Measurements from ENCODE around the gene TENM4.
"Not testable (repeated sequence)": the region's sequence is repeated elsewhere in the genome, so short reads cannot be mapped to it uniquely, and the experiment has no call there.

The TENM4 gene

GRCh38 chr11:79212741-79213190 lies 228.1 kb downstream of the TENM4 start:
- in situ Hi-C loops (cut with HindIII; ENCODE audit: low pct_ligation_motif_present, low pct_unique_long_range_greater_than_20kb, low sequenced_read_pairs), result no loop called here
- no peak for DNase-seq

DNA sequence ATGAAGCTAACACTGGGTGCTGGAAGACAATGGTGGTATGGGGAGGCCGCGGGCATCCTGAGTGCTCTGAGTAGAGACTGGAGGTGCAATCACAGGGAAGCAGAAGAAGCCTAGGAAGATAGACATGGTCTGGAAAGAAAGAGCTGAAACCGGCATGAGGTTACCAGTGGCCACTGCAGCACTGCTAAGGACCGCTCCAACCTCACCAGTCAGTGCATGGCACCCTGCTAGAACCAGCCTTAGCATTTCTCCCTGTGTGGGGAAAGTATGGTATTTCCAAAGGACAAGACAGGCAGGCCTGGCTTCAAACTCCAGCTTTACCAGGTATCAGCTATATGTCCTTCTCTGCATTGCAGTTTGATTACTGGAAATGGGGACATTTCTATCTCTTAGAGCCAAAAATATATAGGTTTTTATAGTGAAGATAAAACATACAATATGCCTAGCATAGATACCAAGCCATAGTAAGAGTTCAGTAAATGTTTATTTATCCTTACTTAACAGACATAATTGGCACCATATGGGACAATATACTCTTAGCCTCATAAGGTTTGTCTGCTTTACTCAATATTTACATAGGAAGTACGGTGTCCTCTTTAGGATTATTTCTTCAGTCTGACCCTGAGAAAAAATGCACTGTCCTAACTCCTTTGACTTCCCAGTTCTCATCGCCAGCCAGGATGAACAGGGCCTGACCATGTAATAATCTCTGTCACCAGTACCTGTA lies 231.1 kb downstream of the TENM4 start:
- DNase-seq, result no peak
- in situ Hi-C loops (cut with HindIII; ENCODE audit: low pct_ligation_motif_present, low pct_unique_long_range_greater_than_20kb, low sequenced_read_pairs), result no loop called here

DNA sequence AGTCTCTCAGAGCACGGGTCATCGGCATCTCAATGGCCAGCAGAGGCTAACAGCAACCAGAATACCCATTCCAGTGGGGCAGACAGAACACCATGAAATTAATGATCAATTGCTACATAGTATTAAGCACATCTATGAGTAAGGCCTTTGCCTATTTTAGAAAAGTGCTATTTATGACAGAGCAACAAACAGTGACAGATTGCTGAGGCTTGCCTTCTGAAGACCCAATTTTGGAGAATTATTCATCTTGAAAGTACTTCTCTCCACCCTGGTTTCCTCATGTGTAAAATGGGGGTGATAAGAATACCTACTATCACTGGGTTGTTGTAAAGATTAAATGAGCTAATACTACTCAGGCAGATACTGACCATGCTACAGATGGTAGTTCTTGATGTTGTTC lies 232.7 kb downstream of the TENM4 start:
- in situ Hi-C loops (cut with HindIII; ENCODE audit: low pct_ligation_motif_present, low pct_unique_long_range_greater_than_20kb, low sequenced_read_pairs), result no loop called here

DNA sequence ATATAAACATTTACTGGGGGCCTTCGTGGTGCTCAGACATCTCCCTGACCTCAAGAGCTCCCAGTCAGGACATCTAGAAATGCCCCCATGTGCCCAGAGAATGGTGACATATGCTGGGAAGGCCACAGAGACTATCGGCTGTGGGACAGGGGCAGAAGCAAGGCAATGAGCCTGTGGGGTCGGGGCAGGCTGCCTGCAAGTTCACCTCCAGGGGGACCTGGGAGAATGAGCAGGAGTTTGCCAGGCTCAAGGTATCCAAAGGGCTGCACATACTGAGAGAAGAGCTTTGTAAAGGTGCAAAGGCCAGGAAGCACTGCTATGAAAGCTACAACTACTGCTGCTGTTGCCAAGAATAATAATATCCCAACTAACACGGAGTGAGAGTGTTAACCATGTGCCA lies 233.9 kb downstream of the TENM4 start:
- DNase-seq, result no peak
- in situ Hi-C loops (cut with HindIII; ENCODE audit: low pct_ligation_motif_present, low pct_unique_long_range_greater_than_20kb, low sequenced_read_pairs), result no loop called here

More for the DNA sequence above, 232.7 kb downstream of the TENM4 start:
- no peak for DNase-seq

GRCh38 chr11:79205786-79206185 lies 235.0 kb downstream of the TENM4 start:
- DNase-seq, result no peak
- in situ Hi-C loops (cut with HindIII; ENCODE audit: low pct_ligation_motif_present, low pct_unique_long_range_greater_than_20kb, low sequenced_read_pairs), result no loop called here

GRCh38 chr11:79201677-79202347 lies 239.0 kb downstream of the TENM4 start:
- no peak for DNase-seq
- in situ Hi-C loops (cut with HindIII; ENCODE audit: low pct_ligation_motif_present, low pct_unique_long_range_greater_than_20kb, low sequenced_read_pairs), result no loop called here

DNA sequence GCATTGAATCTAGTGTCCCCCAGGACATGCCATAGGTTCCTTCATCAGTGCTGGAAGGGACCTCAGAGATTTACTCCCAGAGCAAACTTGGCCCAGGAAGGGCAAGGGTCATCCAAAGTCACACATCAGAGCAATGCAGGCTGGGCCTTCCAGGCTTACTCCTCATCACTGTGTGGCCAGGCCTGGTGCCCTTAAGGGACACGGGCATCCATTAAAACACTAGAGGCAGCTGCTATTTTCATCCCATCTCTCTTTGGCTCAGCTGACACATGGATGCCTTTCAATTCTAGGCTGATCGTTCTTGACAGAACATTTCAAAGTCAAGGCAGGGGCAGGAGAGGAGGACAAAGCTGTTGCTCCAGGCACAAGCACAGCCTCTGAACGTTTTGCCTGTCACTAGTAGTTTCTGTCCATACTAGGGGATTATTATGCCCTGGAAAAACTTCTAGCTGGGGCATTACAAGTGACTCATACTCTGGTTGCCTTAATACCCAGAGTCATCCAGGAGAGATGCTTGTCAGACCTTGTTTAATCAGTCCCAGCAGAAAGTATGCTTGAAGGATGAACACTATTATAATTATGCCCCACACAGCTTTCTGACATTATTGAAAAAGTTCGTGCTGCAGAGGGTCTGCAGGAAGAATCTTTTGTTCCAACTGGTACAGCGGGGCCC lies 240.3 kb downstream of the TENM4 start:
- in situ Hi-C loops (cut with HindIII; ENCODE audit: low pct_ligation_motif_present, low pct_unique_long_range_greater_than_20kb, low sequenced_read_pairs), result no loop called here

DNA sequence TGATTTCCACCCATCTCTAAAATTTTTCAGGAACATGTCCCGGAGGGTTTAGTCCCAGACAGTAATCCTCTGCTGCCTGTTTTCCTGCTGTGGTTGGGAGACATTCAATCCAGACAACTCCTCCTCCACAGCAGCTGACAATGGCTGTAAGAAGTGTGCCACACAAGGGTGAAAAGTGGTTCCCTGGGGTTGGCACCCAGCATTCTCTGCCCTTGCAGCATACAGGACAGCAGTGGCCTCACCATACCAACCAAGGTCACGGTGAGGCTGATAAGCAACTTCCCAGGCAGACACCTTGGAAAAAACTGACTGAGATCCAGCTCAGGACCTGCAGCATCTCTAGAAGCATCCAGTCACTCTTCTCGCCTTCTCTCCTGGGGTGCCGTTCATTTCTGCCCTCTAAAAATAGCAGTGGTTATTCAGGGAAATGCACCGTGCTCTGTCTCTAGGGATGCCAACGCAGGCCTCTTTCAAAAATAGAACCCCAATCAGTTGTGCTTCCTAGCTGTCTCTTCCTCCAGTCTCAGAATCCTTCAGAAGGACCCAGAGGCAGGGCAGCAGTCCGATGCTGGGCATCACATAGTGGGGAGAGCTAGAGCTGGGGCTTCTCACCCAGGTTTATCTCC lies 241.0 kb downstream of the TENM4 start:
- no peak for DNase-seq
- in situ Hi-C loops (cut with HindIII; ENCODE audit: low pct_ligation_motif_present, low pct_unique_long_range_greater_than_20kb, low sequenced_read_pairs), result no loop called here

More for the DNA sequence above, 240.3 kb downstream of the TENM4 start:
- DNase-seq, result no peak

- in situ Hi-C loops (cut with HindIII; ENCODE audit: low pct_ligation_motif_present, low pct_unique_long_range_greater_than_20kb, low sequenced_read_pairs), result no loop called here
- DNase-seq, result no peak
Observed at GRCh38 chr11:79198898-79199250, 242.0 kb downstream of the TENM4 start.

- DNase-seq, result no peak
- in situ Hi-C loops (cut with HindIII; ENCODE audit: low pct_ligation_motif_present, low pct_unique_long_range_greater_than_20kb, low sequenced_read_pairs), result no loop called here
Observed at GRCh38 chr11:79198203-79198897, 242.5 kb downstream of the TENM4 start.

DNA sequence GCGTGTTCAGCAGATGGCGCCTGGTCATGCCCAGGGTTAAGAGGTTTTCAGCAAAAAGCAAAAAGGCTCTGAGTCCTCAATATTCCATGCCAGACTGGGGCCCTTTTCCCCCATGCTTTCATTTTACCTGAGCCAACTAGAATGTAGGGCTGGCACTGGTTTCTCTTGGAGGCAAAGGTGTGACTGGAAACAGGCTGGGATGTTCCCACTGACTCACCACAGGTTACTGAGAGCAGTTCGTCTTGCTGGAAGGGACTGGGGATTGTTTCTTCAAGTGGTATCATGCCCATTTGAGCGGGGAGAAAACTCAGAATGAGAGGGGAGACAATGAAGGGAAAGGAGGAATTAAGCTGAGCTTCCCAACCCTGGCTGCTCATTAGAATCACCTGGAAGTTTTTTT lies 243.9 kb downstream of the TENM4 start:
- in situ Hi-C loops (cut with HindIII; ENCODE audit: low pct_ligation_motif_present, low pct_unique_long_range_greater_than_20kb, low sequenced_read_pairs), result no loop called here
- DNase-seq, result no peak

DNA sequence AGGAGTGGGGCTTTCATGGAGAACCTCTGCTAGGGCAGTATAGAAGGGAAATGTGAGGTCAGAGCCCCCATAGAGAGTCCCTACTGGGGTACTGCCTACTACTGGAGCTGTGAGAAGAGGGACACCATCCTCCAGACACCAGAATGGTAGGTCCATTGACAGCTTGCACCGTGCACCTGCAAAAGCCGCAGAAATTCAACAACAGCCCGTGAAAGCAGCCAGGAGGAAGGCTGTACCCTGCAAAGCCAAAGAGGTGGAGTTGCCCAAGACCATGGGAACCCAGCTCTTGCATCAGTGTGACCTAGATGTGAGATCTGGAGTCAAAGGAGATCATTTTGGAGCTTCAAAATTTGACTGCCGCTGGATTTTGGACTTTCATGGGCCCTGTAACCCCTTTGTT lies 245.6 kb downstream of the TENM4 start:
- in situ Hi-C loops (cut with HindIII; ENCODE audit: low pct_ligation_motif_present, low pct_unique_long_range_greater_than_20kb, low sequenced_read_pairs), result no loop called here
- no peak for DNase-seq

GRCh38 chr11:79193663-79194310 lies 247.0 kb downstream of the TENM4 start:
- in situ Hi-C loops (cut with HindIII; ENCODE audit: low pct_ligation_motif_present, low pct_unique_long_range_greater_than_20kb, low sequenced_read_pairs), result no loop called here

GRCh38 chr11:79192836-79193235 lies 248.0 kb downstream of the TENM4 start:
- in situ Hi-C loops (cut with HindIII; ENCODE audit: low pct_ligation_motif_present, low pct_unique_long_range_greater_than_20kb, low sequenced_read_pairs), result no loop called here

More at GRCh38 chr11:79193663-79194310, 247.0 kb downstream of the TENM4 start:
- DNase-seq, result no peak

GRCh38 chr11:79191716-79192115 lies 249.1 kb downstream of the TENM4 start:
- DNase-seq; in situ Hi-C loops (cut with HindIII; ENCODE audit: low pct_ligation_motif_present, low pct_unique_long_range_greater_than_20kb, low sequenced_read_pairs): not testable (repeated sequence)

More at GRCh38 chr11:79192836-79193235, 248.0 kb downstream of the TENM4 start:
- DNase-seq, result no peak

DNA sequence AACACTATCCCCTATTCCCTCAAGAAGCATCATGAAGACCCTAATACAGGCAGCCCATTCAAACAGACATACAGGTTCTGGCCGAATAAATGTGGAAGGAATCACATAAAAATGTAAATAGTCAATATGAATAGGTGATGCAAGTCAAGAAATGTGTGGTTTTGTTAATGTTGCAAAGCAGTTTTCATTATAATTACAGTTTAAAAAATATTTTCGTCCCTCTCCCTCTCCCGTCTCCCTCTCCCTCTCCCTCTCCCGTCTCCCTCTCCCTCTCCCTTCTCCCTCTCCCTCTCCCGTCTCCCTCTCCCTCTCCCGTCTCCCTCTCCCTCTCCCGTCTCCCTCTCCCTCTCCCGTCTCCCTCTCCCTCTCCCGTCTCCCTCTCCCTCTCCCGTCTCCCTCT lies 250.3 kb downstream of the TENM4 start:
- DNase-seq; in situ Hi-C loops (cut with HindIII; ENCODE audit: low pct_ligation_motif_present, low pct_unique_long_range_greater_than_20kb, low sequenced_read_pairs): not testable (repeated sequence)

DNA sequence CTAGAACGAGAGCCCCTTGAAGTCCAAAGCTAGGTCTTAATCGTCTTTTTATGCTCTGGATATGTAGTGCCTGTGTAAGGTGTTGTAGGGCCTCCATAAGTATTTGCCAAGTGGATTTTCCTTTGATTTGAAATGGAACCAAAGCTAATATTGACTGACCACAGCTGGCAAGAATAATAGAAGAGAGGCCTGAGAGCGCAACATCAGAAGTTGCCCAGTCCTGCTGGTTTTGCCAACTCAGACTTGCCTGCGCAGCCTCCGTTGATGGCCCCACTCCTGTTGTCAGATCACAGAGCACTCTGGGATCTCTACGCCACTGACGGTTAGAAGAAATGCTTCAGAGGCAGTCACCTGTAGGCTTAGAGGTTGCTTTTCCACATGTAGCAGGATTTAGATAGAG lies 251.2 kb downstream of the TENM4 start:
- in situ Hi-C loops (cut with HindIII; ENCODE audit: low pct_ligation_motif_present, low pct_unique_long_range_greater_than_20kb, low sequenced_read_pairs), result no loop called here

GRCh38 chr11:79189055-79189454 lies 251.8 kb downstream of the TENM4 start:
- no peak for DNase-seq
- in situ Hi-C loops (cut with HindIII; ENCODE audit: low pct_ligation_motif_present, low pct_unique_long_range_greater_than_20kb, low sequenced_read_pairs), result no loop called here

More for the DNA sequence above, 251.2 kb downstream of the TENM4 start:
- no peak for DNase-seq

Data from ACHN (cell line).